IPS-18c (cell line): ENCODE data around the gene FLT3.
"Not testable (repeated sequence)": the region's sequence is repeated elsewhere in the genome, so short reads cannot be mapped to it uniquely, and the experiment has no call there.

Experiments used
- H3K4me3 ChIP-seq: 2 replicates; pipeline ENCODE4 v1.7.0; 2013; ENCODE audit warnings: low read depth, mild to moderate bottlenecking, low read length, moderate library complexity; ENCODE audit not compliant: insufficient read depth
- H3K9me3 ChIP-seq: one replicate; pipeline ENCODE4 v1.6.1; 2013; ENCODE audit warnings: mild to moderate bottlenecking, low read length, moderate library complexity; ENCODE audit not compliant: control insufficient read depth, insufficient read depth

FLT3 gene

GRCh38 chr13:28052945-28053344, 47.4 kb downstream of the FLT3 start:
- no peak overlapping the region for H3K4me3 ChIP-seq
- no peaks in the 10 kb centered on the region for H3K9me3 ChIP-seq

GRCh38 chr13:28049880-28050875, 50.2 kb downstream of the FLT3 start:
- H3K4me3 ChIP-seq: no peak overlapping the region
- H3K9me3 ChIP-seq: no peaks in the 10 kb centered on the region

DNA sequence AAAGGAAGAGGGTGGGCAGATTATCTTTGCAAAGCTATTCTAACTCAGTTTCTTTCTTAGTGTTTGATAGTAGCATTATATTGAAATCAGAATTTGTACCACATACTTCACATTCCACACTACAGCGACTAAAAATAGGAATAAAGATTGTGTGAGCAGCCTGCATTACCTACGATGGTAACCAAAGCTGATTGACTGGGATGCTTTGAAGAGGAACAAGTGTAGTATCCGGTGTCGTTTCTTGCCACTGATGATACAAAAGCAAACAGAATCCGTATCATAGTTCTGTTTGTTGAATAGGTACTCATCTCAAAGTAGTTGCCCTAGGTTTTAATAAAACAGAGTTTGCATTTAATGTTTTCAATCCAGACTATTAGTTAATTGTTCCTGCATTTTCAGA, 51.2 kb downstream of the FLT3 start:
- H3K9me3 ChIP-seq: no peaks in the 10 kb centered on the region
- H3K4me3 ChIP-seq: no peak overlapping the region

- no peak overlapping the region for H3K4me3 ChIP-seq
- H3K9me3 ChIP-seq: no peaks in the 10 kb centered on the region
These were observed 51.6 kb downstream of the FLT3 start for GRCh38 chr13:28048768-28049167.

DNA sequence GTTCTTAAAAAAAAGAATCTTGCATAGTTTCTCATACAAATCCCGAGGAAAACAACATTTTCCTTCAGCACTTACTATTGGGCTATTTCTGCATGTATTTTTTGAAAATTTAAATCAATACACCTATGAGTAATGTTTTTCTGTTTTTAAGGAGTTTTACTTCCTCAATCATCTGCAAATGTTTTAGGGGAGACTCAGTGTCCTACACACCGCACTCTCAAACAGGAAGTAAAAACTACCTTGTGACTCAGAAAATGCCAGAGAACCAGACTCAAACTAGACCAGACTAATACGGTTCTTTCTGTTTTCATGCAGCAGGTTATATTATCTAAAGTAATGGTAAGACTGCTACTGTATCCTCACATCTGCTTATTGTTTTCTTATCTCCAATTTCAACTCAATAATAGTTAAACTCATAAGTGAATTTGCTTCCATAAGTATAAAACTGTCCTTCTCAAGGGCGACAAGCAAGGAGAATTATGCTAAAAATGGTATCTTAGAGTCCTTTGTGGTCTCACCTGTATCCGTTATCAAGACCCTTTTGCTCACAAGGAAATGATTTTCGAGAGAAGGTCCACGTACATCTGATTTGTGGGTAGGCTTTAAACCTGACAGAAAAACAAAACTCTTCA, 52.5 kb downstream of the FLT3 start:
- Histone ChIP-seq H3K9me3 (no peaks in the 10 kb centered on the region), H3K4me3 (no peak overlapping the region)

DNA sequence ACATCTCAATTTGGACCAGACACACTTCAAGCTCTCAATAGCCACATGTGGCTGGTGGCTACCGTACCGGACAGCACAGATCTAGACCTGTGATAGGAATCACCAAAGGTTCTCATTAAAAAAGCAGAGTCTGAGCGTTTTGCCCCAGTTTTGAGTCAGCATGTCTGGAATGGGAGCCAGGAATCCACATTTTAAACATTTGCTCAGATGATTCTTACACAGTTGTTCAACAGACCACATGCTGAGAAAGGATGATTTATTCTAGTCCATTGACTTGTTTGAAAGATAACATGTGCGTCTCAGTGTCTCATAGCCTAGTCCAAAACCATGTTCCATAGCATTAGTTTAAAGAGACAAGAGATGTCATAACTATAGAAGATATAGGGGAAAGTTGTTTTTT, 53.4 kb downstream of the FLT3 start:
- H3K9me3 ChIP-seq: no peaks in the 10 kb centered on the region
- no peak overlapping the region for H3K4me3 ChIP-seq

DNA sequence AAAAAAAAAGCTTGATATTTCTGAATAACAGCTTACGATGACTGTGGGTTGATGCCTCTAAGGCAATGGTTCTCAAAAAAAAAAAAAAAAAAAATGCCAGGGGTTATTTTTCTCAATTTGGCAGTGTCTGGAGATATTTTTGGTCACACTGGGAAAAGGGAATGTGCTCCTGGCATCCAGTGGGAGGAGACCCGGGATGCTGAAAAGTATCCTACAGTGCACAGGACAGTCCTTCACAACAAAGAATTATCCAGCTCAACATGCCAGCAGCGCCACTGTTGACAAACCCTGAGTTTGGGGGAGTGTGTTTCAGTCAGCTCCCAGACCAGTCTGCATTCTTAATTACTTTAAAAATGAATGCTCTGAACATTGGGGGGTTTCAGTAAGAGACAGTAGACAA, 54.5 kb downstream of the FLT3 start:
- Histone ChIP-seq H3K4me3 (no peak overlapping the region), H3K9me3 (no peaks in the 10 kb centered on the region)

GRCh38 chr13:28044608-28045007, 55.8 kb downstream of the FLT3 start:
- Histone ChIP-seq H3K9me3 (no peaks in the 10 kb centered on the region), H3K4me3 (no peak overlapping the region)

GRCh38 chr13:28043224-28043623, 57.2 kb downstream of the FLT3 start:
- H3K4me3 ChIP-seq: no peak overlapping the region

GRCh38 chr13:28041501-28041900, 58.9 kb downstream of the FLT3 start:
- Histone ChIP-seq H3K9me3 (no peaks in the 10 kb centered on the region), H3K4me3 (no peak overlapping the region)

More at GRCh38 chr13:28043224-28043623, 57.2 kb downstream of the FLT3 start:
- H3K9me3 ChIP-seq: no peaks in the 10 kb centered on the region

- no peak overlapping the region for H3K4me3 ChIP-seq
- no peaks in the 10 kb centered on the region for H3K9me3 ChIP-seq
These were observed 59.3 kb downstream of the FLT3 start for GRCh38 chr13:28041031-28041461.

- Histone ChIP-seq H3K4me3 (no peak overlapping the region), H3K9me3 (no peaks in the 10 kb centered on the region)
These were observed 63.0 kb downstream of the FLT3 start for GRCh38 chr13:28037399-28037798.

GRCh38 chr13:28035146-28035782, 65.1 kb downstream of the FLT3 start:
- no peaks in the 10 kb centered on the region for H3K9me3 ChIP-seq
- no peak overlapping the region for H3K4me3 ChIP-seq

DNA sequence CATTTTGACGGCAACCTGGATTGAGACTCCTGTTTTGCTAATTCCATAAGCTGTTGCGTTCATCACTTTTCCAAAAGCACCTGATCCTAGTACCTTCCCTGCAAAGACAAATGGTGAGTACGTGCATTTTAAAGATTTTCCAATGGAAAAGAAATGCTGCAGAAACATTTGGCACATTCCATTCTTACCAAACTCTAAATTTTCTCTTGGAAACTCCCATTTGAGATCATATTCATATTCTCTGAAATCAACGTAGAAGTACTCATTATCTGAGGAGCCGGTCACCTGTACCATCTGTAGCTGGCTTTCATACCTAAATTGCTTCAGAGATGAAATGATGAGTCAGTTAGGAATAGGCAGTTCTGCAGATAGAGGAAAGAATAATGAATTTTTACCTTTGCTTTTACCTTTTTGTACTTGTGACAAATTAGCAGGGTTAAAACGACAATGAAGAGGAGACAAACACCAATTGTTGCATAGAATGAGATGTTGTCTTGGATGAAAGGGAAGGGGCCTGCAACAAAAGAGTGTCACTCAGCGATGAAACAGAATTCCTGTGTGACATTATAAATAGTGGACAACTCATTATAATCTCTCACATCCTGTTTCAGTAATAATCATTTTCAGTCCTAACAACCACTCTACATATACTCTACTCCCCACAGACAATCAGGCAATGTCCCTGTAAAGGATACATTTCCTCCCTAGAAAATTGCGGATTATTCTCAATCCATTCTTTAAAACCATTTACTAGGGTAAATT, 66.3 kb downstream of the FLT3 start:
- Histone ChIP-seq H3K9me3 (no peaks in the 10 kb centered on the region), H3K4me3 (no peak overlapping the region)

GRCh38 chr13:28032438-28032837, 67.9 kb downstream of the FLT3 start:
- not testable (repeated sequence) for H3K9me3 ChIP-seq, H3K4me3 ChIP-seq

DNA sequence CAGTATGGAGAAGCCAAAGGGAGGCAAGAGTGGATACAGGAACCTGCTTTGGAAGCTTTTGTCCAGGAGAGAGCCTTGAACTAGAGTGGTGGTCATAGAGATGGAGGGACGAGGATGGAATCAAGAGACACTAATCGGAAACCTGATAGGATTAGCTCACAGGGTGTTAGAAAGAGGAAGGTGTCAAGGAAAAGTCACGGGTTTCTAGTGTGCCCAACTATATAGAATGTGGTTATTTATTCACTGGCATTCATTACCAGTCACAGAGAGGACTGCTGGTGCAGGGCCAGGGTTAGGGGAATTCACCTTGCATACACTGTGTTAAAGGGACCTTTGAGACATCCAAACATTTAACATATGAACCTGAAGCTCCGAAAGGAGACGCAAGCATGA, 68.5 kb downstream of the FLT3 start:
- H3K9me3 ChIP-seq: no peaks in the 10 kb centered on the region
- no peak overlapping the region for H3K4me3 ChIP-seq

GRCh38 chr13:28031220-28031895, 69.0 kb downstream of the FLT3 start:
- no peak overlapping the region for H3K4me3 ChIP-seq
- H3K9me3 ChIP-seq: no peaks in the 10 kb centered on the region
